ENCODE data around the gene ZNF574.

GRCh38 chr19:42079276-42079669, 3.3 kb downstream of the ZNF574 start:
- TF ChIP-seq SUZ12 (IDR thresholded peaks at IDR 0.05; ENCODE audit: low read length): no peak
- TF ChIP-seq POLR2AphosphoS5 (IDR thresholded peaks at IDR 0.05; ENCODE audit: low read depth, low read length): no peak
- TF ChIP-seq CTCF (IDR thresholded peaks at IDR 0.05; ENCODE audit: control extremely low read depth in 1 of 3, insufficient read depth in 1 of 3, low read depth in 1 of 3, low read length in 3 of 3): no peak
- no peak for TF ChIP-seq EZH2 (IDR thresholded peaks at IDR 0.05; ENCODE audit: low read depth, low read length, severe bottlenecking)
- no peak for TF ChIP-seq CEBPB (IDR thresholded peaks at IDR 0.05; ENCODE audit: low read depth, low read length)
- TF ChIP-seq POLR2A (IDR thresholded peaks at IDR 0.05; ENCODE audit: control extremely low read depth in 1 of 2, low read depth in 2 of 2, low read length in 2 of 2): no peak
- no peak for TF ChIP-seq MAX (IDR thresholded peaks at IDR 0.05)
- no peak for TF ChIP-seq CHD1 (IDR thresholded peaks at IDR 0.05; ENCODE audit: low read depth, low read length)
- TF ChIP-seq SIN3A (conservative IDR thresholded peaks at IDR 0.05 in 1 of 2, IDR thresholded peaks at IDR 0.05 in 1 of 2; ENCODE audit: low read depth in 1 of 2, low read length in 2 of 2): no peak
- TF ChIP-seq RAD21 (IDR thresholded peaks at IDR 0.05 in 1 of 2, conservative IDR thresholded peaks at IDR 0.05 in 1 of 2; ENCODE audit: low read depth in 2 of 2, low read length in 2 of 2): no peak
- TF ChIP-seq ASH2L (IDR thresholded peaks at IDR 0.05; ENCODE audit: low read length): no peak
- no peak for TF ChIP-seq MAFK (IDR thresholded peaks at IDR 0.05; ENCODE audit: low read depth, low read length)
- no peak for TF ChIP-seq ATF2 (IDR thresholded peaks at IDR 0.05; ENCODE audit: low read length)
- no peak for TF ChIP-seq HDAC2 (IDR thresholded peaks at IDR 0.05; ENCODE audit: borderline replicate concordance in 1 of 2, low read depth in 2 of 2, low read length in 2 of 2)
